Hematopoietic multipotent progenitor cell treated with erythropoietin and hydrocortisone succinate and interleukin-3 and kit ligand, for 6 days (in vitro differentiated cells): ENCODE data around the gene RBM7.

Experiments
- DNase-seq: peaks from one replicate; pipeline ENCODE4 v3.0.0-alpha.2; 2015

RBM7 gene

DNA sequence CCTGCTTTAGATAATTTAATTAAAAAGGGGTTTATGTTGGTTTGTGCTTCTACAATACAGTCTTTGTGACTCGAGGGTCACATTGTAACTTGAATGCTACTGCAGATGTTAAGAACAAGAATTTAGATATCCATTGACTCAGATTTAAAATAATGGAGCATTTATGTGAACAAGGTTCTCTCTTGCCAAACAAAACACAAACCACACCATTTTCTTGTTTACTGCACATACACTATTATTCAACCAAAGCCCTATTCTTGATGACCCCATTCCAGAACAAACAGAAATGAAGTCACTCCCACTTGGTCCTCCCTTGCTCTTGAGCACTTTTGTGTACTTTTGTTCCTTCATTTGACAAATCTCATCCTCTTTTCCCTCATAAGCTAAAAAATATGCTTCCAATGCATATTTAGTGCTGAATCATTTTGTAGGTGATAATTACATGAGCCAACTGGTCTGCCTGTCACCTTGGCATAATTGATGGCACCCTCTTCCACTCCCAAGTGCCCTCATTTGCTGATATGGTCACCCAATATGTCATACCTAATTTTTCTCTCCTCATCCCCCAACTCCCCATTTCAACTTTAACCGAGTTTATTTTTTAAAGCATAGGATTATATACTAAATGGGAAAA lies 3.0 kb upstream of the RBM7 start:
- no peak for DNase-seq

GRCh38 chr11:114398303-114398920 lies 2.1 kb upstream of the RBM7 start:
- DNase-seq, result no peak

DNA sequence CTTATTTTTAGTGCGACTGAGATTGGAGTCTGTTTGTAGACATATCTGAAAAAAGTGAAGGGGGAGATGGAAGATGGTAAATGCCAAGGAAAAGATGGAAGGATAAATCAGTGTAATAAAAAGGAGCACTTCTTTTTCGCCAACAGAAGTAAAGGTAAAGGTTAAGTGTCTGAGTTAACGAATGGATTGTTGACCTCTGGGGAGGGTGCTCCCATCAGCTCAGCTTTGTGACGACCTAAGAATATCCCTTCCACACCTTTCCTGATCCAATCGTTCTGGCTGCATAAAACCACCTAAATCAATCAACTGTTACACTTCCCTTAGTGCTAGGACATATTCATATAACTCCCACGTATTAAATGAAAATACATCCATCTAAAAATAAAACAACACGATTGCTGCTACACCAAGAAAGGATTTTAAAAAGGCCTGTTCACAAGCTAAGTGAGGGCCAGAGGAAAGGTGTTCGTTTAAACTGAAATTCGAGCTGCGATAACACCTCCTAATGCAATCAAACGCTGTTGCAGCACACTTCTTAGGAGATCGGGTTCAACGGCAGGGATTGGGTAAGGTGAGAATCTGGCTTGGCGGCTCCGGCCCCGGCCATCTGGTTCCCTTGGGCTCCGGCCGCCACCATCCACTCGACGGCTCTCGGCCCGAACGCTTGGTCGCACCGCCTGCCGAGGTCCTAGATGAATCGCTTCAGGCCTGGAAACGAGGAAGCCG lies 813 bp upstream of the RBM7 start:
- peak; percentile 71 for DNase-seq

DNA sequence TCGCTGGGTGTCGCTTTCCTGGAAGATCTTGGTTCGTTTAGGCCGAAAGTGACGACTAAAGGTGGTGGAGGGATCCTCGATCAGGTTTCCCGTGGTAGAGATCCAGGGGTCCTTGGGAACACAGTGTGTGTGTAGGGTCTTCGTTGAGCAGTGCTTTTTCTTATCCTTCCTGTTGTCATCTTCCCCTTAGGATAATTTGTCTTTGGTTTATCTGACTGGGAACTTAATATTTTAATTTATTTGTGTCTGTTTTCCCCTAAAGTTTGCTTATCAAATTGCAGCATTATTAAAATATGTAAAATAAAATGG lies 403 bp downstream of the RBM7 start:
- DNase-seq, result no peak

DNA sequence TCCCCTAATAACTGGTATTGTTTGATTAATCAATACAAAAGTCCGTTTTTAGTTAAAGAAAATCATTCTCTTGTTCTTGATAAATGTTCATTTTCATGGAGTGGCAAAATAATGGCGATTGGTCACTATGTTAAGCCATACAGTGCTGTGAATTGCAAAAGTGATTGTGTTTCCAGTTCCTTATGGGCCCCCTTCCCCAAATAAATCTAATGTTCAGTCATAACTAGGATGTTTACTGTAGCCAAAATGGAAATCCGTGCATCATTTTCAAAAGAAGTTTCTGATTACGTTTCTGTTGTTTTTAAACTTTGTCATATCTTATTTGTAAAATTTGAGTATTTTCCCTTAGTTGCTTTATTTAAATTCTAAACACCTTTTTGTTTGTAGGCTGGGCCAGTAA lies 845 bp downstream of the RBM7 start:
- DNase-seq, result peak; percentile 39

- DNase-seq, result no peak
These were observed 12.5 kb downstream of the RBM7 start for GRCh38 chr11:114412946-114413345.

DNA sequence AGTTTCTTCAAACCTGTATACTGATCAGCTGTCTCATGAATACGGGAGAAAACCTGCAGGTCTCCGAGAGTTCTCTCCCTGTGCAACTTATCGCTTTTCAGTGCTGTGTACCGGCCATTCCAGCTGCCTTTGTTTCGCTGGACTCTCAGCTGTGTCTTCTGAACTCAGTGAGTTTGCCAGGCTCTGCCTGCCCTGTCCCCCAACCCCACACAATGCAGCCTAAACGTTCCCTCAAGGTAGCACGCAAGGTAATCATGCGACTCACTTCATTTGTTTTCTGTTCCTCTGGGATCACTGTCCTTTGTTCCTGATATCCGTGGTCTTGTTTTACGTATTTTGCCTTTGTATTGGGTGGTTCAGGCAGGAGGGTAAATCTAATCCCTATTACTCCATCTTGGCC lies 13.5 kb downstream of the RBM7 start:
- no peak for DNase-seq

DNA sequence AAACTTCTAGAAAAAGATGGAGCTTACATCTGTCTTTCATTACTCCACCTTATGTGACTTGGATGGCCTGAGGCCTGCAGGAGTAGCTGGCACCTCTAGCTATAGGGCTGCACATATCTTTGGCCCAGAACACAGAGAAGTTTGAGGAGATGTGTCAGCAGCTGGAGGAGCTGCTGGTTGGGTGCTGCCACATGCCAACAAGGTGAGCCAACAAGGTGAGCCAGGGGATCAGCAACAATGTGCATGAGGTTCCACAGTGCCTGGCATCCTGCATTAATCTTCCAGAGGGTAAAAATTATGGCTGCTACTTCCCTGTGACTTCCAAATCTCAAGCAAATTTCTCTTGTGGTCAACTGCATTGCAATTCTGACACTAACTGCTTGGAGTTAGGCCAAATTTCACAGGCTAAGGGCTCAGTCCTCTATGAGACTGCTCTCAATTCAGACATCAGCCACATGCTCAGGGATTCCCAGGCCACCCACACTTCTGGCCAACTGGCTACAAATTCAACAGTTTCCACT lies 16.0 kb downstream of the RBM7 start:
- DNase-seq, result peak; percentile 18

GRCh38 chr11:114426280-114426679 lies 25.8 kb downstream of the RBM7 start:
- DNase-seq, result no peak

GRCh38 chr11:114430290-114430689 lies 29.8 kb downstream of the RBM7 start:
- no peak for DNase-seq

DNA sequence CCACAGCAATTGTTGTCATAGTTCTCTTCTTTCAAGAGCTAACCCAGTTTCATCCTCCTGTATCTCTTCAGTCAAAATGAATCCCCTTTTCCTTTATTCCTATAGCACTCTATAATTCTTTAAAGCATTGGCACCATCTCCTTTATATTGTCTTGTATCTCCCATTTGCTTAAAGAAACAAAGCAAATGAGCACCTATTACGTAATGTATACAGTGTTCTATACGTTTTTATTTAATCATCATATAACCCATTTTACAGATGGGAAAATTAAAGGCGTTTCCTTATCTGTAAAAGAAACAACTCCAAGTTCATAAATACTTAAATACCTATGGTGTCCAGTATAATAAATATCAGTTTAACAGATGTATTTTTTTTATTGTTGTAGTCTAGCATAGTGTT lies 32.4 kb downstream of the RBM7 start:
- DNase-seq, result no peak

DNA sequence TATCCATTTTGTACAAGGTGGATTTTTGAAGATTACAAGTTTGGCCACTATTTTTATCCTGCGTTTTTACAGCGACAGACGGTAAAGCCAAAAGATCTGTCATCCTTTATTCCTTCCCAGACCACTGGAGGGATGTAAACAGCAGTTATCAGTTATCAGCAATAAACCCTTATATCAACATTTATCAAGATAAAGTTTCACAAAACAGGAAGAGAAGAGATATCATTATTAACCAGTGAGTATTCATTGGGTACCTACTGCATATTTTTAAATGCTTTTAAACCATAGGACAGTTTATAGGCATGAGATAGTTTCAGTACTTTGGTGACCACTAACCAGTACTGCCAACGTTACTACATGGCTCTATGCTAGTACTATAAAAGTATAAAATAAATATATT lies 32.9 kb downstream of the RBM7 start:
- DNase-seq, result no peak

DNA sequence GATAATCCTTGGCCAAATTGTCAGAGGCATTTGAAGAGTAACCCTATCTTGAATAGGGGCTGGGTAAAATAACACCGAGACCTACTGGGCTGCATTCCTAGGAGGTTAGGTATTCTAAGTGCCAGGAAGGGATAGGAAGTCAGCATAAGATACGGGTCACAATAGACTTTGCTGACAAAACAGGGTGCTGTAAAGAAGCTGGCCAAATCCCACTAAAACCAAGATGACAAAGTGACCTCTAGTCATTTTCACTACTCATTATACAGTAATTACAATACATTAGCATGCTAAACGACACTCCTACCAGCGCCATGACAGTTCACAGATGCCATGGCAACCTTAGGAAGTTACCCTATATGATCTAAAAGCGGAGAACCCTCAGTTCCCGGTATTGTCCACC lies 37.8 kb downstream of the RBM7 start:
- DNase-seq, result no peak

DNA sequence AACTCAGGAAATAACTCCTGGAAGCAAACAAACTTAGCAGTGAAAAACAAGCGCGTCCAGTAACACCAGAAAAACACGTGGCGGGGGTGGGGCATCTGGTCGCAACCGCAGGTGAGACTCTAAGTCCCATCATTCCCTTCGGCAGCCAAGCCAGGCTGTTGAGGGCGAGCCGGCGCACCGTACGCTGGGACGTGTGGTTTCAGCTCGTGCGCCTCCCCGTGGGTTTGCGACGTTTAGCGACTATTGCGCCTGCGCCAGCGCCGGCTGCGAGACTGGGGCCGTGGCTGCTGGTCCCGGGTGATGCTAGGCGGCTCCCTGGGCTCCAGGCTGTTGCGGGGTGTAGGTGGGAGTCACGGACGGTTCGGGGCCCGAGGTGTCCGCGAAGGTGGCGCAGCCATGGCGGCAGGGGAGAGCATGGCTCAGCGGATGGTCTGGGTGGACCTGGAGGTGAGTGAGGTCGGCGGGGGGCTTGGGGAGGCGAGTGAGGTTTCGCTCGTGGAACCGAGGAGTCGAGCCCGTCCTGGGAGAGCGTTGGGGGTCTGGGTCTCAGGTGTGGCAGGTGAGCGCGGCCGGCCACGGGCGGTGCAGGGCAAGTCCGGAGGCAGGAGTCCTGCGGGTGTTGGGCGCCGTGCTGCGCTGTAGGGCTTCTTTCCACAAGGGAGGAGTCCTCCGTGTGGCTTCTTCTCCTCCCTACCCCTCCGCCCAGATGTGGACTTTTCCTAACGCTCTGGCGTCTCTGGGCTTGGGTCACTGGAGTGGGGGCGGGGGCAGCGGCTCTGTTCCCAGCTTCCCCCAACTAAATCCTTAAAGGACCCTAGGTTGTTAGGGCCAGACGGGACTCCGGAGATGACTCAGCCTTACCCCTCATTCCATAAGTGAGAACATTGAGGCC lies 39.0 kb downstream of the RBM7 start, which contains the start of gene REXO2:
REXO2 (plus strand) TSS at position 239 of the 892 bp plus-strand sequence; CDS start at position 301, 62 bp downstream.
- DNase-seq, result peak; percentile 99

- DNase-seq, result no peak
These were observed 39.8 kb downstream of the RBM7 start for GRCh38 chr11:114440121-114440860.

DNA sequence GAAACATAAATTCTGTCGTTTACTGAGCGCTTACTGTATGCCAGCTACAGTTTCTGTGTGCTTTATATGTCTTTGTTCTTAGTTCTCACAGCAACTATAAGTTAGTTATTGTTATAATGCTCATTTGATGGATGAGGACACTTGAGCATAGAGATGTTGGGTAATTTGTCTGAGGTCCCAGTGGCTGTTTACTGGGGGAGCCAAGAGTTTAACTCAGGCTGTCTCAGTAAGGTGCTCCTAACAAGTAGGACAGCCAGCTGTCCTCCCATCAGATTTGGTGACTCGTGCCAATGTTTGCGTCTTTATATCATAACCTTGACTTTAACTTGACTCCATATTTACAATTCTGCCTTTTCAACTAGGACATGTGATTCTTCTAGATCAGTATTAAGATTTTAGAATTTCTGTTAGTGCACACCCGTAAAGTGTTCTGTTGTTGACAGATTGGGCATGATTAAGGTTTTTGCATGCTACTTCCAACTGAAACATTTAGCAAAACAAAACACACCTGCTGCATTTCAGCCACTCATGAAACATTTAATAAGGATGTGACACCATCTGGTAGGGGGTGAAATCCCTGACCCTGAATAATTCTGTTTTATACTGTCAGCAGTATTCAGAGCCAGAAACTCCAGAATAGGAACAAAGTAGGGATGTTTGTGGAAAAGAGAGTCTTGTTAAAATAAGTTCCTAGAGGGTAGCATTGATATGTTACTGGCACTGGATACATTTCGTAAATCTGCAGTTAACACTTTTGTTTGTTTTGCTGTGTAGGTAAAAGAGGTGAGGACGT lies 40.7 kb downstream of the RBM7 start:
- peak; percentile 47 for DNase-seq

GRCh38 chr11:114441921-114442320 lies 41.5 kb downstream of the RBM7 start:
- no peak for DNase-seq

GRCh38 chr11:114442536-114442935 lies 42.1 kb downstream of the RBM7 start:
- peak; percentile 79 for DNase-seq

GRCh38 chr11:114447444-114447843 lies 47.0 kb downstream of the RBM7 start:
- no peak for DNase-seq

- DNase-seq, result no peak
These were observed 47.4 kb downstream of the RBM7 start for GRCh38 chr11:114447892-114448291.

DNA sequence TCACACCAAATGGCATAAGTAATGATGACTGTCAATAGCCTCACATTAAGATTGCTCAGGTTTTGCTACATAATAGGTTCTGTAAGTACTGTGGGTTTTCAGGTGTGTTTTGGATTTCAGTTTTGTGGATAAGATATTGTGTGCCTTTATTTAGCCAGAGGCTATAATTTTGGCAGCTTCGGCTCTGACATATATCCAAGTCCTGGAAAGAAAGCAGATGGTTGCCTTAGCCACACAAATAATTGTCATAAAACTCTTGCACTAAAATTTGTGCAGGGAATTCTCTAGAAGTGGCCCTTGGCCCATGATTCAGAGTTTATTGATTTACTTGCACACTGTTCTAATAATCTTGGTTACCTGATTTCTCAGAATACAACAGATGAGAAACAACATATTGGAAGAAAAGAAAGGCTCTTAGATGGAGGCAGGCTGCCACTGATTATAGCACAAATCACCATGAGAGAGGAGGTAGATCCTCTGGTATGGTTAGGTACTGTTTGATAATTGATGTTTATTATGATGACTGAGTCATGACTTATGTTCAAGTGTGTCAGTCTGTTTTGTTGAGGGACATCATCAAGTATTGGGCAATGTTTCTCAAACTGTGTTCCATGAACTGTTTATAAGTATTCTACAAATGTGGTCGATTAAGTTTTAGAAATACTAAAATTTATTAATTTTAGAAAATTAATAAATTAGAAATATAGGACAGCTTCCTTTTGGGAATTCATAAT lies 48.5 kb downstream of the RBM7 start:
- no peak for DNase-seq
